Measurements from ENCODE around the gene OR10H4.
"Not testable (repeated sequence)": the region's sequence is repeated elsewhere in the genome, so short reads cannot be mapped to it uniquely, and the experiment has no call there.

Gene OR10H4

GRCh38 chr19:15954820-15955219, 6.0 kb downstream of the OR10H4 start:
- WGBS (ENCODE audit: extremely low coverage, insufficient coverage, low lambda C conversion rate): no CpG with 5 or more reads among the region's 6 CpGs
- H3K23ac ChIP-seq (ENCODE audit: low read length): no peak overlapping the region
- H2BK5ac ChIP-seq (ENCODE audit: low read length): no peak overlapping the region
- no peaks in the 10 kb centered on the region for H3K36me3 ChIP-seq (ENCODE audit: control insufficient read depth, insufficient read depth, low read length)
- H2AK5ac ChIP-seq (ENCODE audit: low read length): no peak overlapping the region
- H3K4me1 ChIP-seq (ENCODE audit: control insufficient read depth, low read depth, low read length): no peaks in the 10 kb centered on the region
- H3K79me1 ChIP-seq (ENCODE audit: low read length): no peaks in the 10 kb centered on the region
- H3K4ac ChIP-seq (ENCODE audit: low read depth, low read length): no peak overlapping the region
- no peak overlapping the region for H4K5ac ChIP-seq (ENCODE audit: low read length)
- no peak overlapping the region for H3K4me3 ChIP-seq (ENCODE audit: low read length)
- no peak overlapping the region for H3K27ac ChIP-seq (ENCODE audit: low read depth, low read length)
- no peak overlapping the region for H3K9ac ChIP-seq (ENCODE audit: low read length)
- no peak overlapping the region for H3K56ac ChIP-seq (ENCODE audit: low read length)
- no peak overlapping the region for H2BK120ac ChIP-seq (ENCODE audit: low read depth, low read length)
- no peaks in the 10 kb centered on the region for H3K27me3 ChIP-seq (ENCODE audit: insufficient read depth, low read length, poor library complexity)
- no peak for DNase-seq
- no peak overlapping the region for H2BK15ac ChIP-seq (replicated peaks; ENCODE audit: low read depth)
- H3K18ac ChIP-seq (ENCODE audit: low read length): no peak overlapping the region
- H4K8ac ChIP-seq (ENCODE audit: low read depth, low read length): no peak overlapping the region
- H3K79me2 ChIP-seq (ENCODE audit: control insufficient read depth, insufficient read depth, low read length): no peaks in the 10 kb centered on the region
- H3K4me2 ChIP-seq (ENCODE audit: low read length): no peak overlapping the region

GRCh38 chr19:15962319-15962718, 13.5 kb downstream of the OR10H4 start:
- Histone ChIP-seq H3K4me2 (ENCODE audit: low read length) (no peak overlapping the region), H3K4me3 (ENCODE audit: low read length) (no peak overlapping the region), H3K18ac (ENCODE audit: low read length) (no peak overlapping the region), H3K79me2 (ENCODE audit: control insufficient read depth, insufficient read depth, low read length) (no peaks in the 10 kb centered on the region), H3K79me1 (ENCODE audit: low read length) (no peaks in the 10 kb centered on the region), H3K23ac (ENCODE audit: low read length) (no peak overlapping the region), H2BK120ac (ENCODE audit: low read depth, low read length) (no peak overlapping the region), H3K56ac (ENCODE audit: low read length) (no peak overlapping the region), H2BK5ac (ENCODE audit: low read length) (no peak overlapping the region), H2AK5ac (ENCODE audit: low read length) (no peak overlapping the region), H3K4ac (ENCODE audit: low read depth, low read length) (no peak overlapping the region), H2BK15ac (replicated peaks; ENCODE audit: low read depth) (no peak overlapping the region), H3K27ac (ENCODE audit: low read depth, low read length) (no peak overlapping the region), H3K27me3 (ENCODE audit: insufficient read depth, low read length, poor library complexity) (no peaks in the 10 kb centered on the region), H3K9ac (ENCODE audit: low read length) (no peak overlapping the region), H4K5ac (ENCODE audit: low read length) (no peak overlapping the region), H3K36me3 (ENCODE audit: control insufficient read depth, insufficient read depth, low read length) (no peaks in the 10 kb centered on the region), H3K4me1 (ENCODE audit: control insufficient read depth, low read depth, low read length) (no peaks in the 10 kb centered on the region), H4K8ac (ENCODE audit: low read depth, low read length) (no peak overlapping the region)
- no CpG with 5 or more reads among the region's 6 CpGs for WGBS (ENCODE audit: extremely low coverage, insufficient coverage, low lambda C conversion rate)
- no peak for DNase-seq

- H3K4me2 ChIP-seq (ENCODE audit: low read length): no peak overlapping the region
- WGBS (ENCODE audit: extremely low coverage, insufficient coverage, low lambda C conversion rate): no CpG with 5 or more reads among the region's 2 CpGs
- H3K9ac ChIP-seq (ENCODE audit: low read length): no peak overlapping the region
- H3K18ac ChIP-seq (ENCODE audit: low read length): no peak overlapping the region
- no peak overlapping the region for H2BK15ac ChIP-seq (replicated peaks; ENCODE audit: low read depth)
- H3K27me3 ChIP-seq (ENCODE audit: insufficient read depth, low read length, poor library complexity): no peaks in the 10 kb centered on the region
- no peak overlapping the region for H2BK5ac ChIP-seq (ENCODE audit: low read length)
- H3K27ac ChIP-seq (ENCODE audit: low read depth, low read length): no peak overlapping the region
- H3K23ac ChIP-seq (ENCODE audit: low read length): no peak overlapping the region
- H3K36me3 ChIP-seq (ENCODE audit: control insufficient read depth, insufficient read depth, low read length): no peaks in the 10 kb centered on the region
- no peaks in the 10 kb centered on the region for H3K79me2 ChIP-seq (ENCODE audit: control insufficient read depth, insufficient read depth, low read length)
- H2BK120ac ChIP-seq (ENCODE audit: low read depth, low read length): no peak overlapping the region
- no peak overlapping the region for H4K5ac ChIP-seq (ENCODE audit: low read length)
- H4K8ac ChIP-seq (ENCODE audit: low read depth, low read length): no peak overlapping the region
- DNase-seq: no peak
- H3K56ac ChIP-seq (ENCODE audit: low read length): no peak overlapping the region
- H2AK5ac ChIP-seq (ENCODE audit: low read length): no peak overlapping the region
- H3K4me3 ChIP-seq (ENCODE audit: low read length): no peak overlapping the region
- H3K79me1 ChIP-seq (ENCODE audit: low read length): no peaks in the 10 kb centered on the region
- no peak overlapping the region for H3K4ac ChIP-seq (ENCODE audit: low read depth, low read length)
- no peaks in the 10 kb centered on the region for H3K4me1 ChIP-seq (ENCODE audit: control insufficient read depth, low read depth, low read length)
Observed at GRCh38 chr19:15964231-15964630, 15.4 kb downstream of the OR10H4 start.

GRCh38 chr19:15971224-15971780, 22.5 kb downstream of the OR10H4 start:
- Histone ChIP-seq H2BK120ac (ENCODE audit: low read depth, low read length) (no peak overlapping the region), H3K18ac (ENCODE audit: low read length) (no peak overlapping the region), H3K56ac (ENCODE audit: low read length) (no peak overlapping the region), H3K4me3 (ENCODE audit: low read length) (no peak overlapping the region), H3K36me3 (ENCODE audit: control insufficient read depth, insufficient read depth, low read length) (no peaks in the 10 kb centered on the region), H3K27me3 (ENCODE audit: insufficient read depth, low read length, poor library complexity) (no peaks in the 10 kb centered on the region), H3K4ac (ENCODE audit: low read depth, low read length) (no peak overlapping the region), H3K79me2 (ENCODE audit: control insufficient read depth, insufficient read depth, low read length) (no peaks in the 10 kb centered on the region), H2BK15ac (replicated peaks; ENCODE audit: low read depth) (no peak overlapping the region), H3K4me1 (ENCODE audit: control insufficient read depth, low read depth, low read length) (no peaks in the 10 kb centered on the region), H4K5ac (ENCODE audit: low read length) (no peak overlapping the region), H3K9ac (ENCODE audit: low read length) (no peak overlapping the region), H2AK5ac (ENCODE audit: low read length) (no peak overlapping the region), H4K8ac (ENCODE audit: low read depth, low read length) (no peak overlapping the region), H3K27ac (ENCODE audit: low read depth, low read length) (no peak overlapping the region), H2BK5ac (ENCODE audit: low read length) (no peak overlapping the region), H3K23ac (ENCODE audit: low read length) (no peak overlapping the region), H3K79me1 (ENCODE audit: low read length) (no peaks in the 10 kb centered on the region), H3K4me2 (ENCODE audit: low read length) (no peak overlapping the region)
- DNase-seq: no peak
- no CpG with 5 or more reads among the region's 5 CpGs for WGBS (ENCODE audit: extremely low coverage, insufficient coverage, low lambda C conversion rate)

GRCh38 chr19:15972043-15972442, 23.2 kb downstream of the OR10H4 start:
- H3K79me2 ChIP-seq (ENCODE audit: control insufficient read depth, insufficient read depth, low read length); H4K5ac ChIP-seq (ENCODE audit: low read length): not testable (repeated sequence)

GRCh38 chr19:15974856-15975255, 26.0 kb downstream of the OR10H4 start:
- Histone ChIP-seq H4K8ac (ENCODE audit: low read depth, low read length) (no peak overlapping the region), H2AK5ac (ENCODE audit: low read length) (no peak overlapping the region), H2BK15ac (replicated peaks; ENCODE audit: low read depth) (no peak overlapping the region), H3K18ac (ENCODE audit: low read length) (no peak overlapping the region), H3K4me3 (ENCODE audit: low read length) (no peak overlapping the region), H3K27ac (ENCODE audit: low read depth, low read length) (no peak overlapping the region), H3K4me2 (ENCODE audit: low read length) (no peak overlapping the region), H3K56ac (ENCODE audit: low read length) (no peak overlapping the region), H3K9ac (ENCODE audit: low read length) (no peak overlapping the region), H2BK5ac (ENCODE audit: low read length) (no peak overlapping the region), H3K4me1 (ENCODE audit: control insufficient read depth, low read depth, low read length) (no peaks in the 10 kb centered on the region), H2BK120ac (ENCODE audit: low read depth, low read length) (no peak overlapping the region), H4K5ac (ENCODE audit: low read length) (no peak overlapping the region), H3K27me3 (ENCODE audit: insufficient read depth, low read length, poor library complexity) (no peaks in the 10 kb centered on the region), H3K79me1 (ENCODE audit: low read length) (no peaks in the 10 kb centered on the region), H3K4ac (ENCODE audit: low read depth, low read length) (no peak overlapping the region), H3K36me3 (ENCODE audit: control insufficient read depth, insufficient read depth, low read length) (no peaks in the 10 kb centered on the region), H3K79me2 (ENCODE audit: control insufficient read depth, insufficient read depth, low read length) (no peaks in the 10 kb centered on the region), H3K23ac (ENCODE audit: low read length) (no peak overlapping the region)
- DNase-seq: no peak
- WGBS (ENCODE audit: extremely low coverage, insufficient coverage, low lambda C conversion rate): no CpG with 5 or more reads among the region's 5 CpGs

More at GRCh38 chr19:15972043-15972442, 23.2 kb downstream of the OR10H4 start:
- not testable (repeated sequence) for H2BK120ac ChIP-seq (ENCODE audit: low read depth, low read length); H3K79me1 ChIP-seq (ENCODE audit: low read length); H3K4me2 ChIP-seq (ENCODE audit: low read length); H3K23ac ChIP-seq (ENCODE audit: low read length); DNase-seq; H3K4ac ChIP-seq (ENCODE audit: low read depth, low read length); H3K9ac ChIP-seq (ENCODE audit: low read length); H3K27me3 ChIP-seq (ENCODE audit: insufficient read depth, low read length, poor library complexity); H3K36me3 ChIP-seq (ENCODE audit: control insufficient read depth, insufficient read depth, low read length); H3K4me3 ChIP-seq (ENCODE audit: low read length); H3K4me1 ChIP-seq (ENCODE audit: control insufficient read depth, low read depth, low read length); H3K56ac ChIP-seq (ENCODE audit: low read length); H2BK5ac ChIP-seq (ENCODE audit: low read length); H2AK5ac ChIP-seq (ENCODE audit: low read length); H3K27ac ChIP-seq (ENCODE audit: low read depth, low read length); H3K18ac ChIP-seq (ENCODE audit: low read length); H2BK15ac ChIP-seq (replicated peaks; ENCODE audit: low read depth); H4K8ac ChIP-seq (ENCODE audit: low read depth, low read length)
